ENCODE data around the gene NDUFV2. TPM values are rescaled to one million over a fixed set of nuclear protein-coding genes. Genes with fewer than 3 reads are reported as not detected.

NDUFV2 gene
- total and polyA plus RNA-seq, 2 of the 13 experiments (the other 11 are each of a cell fraction or from before 2014, with no cell fraction given) = 216 to 299 TPM

DNA sequence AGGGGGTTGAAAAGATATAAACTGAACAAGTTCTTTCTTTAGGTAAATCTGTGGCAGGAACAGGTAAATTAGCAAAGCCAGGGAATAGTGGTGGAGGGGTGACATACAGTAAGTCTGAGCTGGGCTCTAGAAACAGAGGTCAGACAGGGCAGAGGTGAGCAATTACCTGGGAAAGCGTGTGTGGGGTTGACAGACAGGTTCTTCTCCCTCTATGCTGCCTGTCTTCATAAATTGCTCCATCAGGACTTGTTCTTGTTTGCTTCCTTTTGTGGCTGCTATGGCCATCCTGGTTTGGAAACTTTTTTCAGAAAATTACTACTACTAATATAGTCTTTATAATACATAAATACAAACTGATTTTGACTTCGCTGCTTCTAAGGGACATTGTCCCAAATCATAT is 30.7 kb downstream of the NDUFV2 start (continued):
- TF ChIP-seq, protein P1, sequence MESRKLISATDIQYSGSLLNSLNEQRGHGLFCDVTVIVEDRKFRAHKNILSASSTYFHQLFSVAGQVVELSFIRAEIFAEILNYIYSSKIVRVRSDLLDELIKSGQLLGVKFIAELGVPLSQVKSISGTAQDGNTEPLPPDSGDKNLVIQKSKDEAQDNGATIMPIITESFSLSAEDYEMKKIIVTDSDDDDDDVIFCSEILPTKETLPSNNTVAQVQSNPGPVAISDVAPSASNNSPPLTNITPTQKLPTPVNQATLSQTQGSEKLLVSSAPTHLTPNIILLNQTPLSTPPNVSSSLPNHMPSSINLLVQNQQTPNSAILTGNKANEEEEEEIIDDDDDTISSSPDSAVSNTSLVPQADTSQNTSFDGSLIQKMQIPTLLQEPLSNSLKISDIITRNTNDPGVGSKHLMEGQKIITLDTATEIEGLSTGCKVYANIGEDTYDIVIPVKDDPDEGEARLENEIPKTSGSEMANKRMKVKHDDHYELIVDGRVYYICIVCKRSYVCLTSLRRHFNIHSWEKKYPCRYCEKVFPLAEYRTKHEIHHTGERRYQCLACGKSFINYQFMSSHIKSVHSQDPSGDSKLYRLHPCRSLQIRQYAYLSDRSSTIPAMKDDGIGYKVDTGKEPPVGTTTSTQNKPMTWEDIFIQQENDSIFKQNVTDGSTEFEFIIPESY (CRISPR knock-in tag; IDR thresholded peaks at IDR 0.05) = no peak
- TF ChIP-seq, protein P2, sequence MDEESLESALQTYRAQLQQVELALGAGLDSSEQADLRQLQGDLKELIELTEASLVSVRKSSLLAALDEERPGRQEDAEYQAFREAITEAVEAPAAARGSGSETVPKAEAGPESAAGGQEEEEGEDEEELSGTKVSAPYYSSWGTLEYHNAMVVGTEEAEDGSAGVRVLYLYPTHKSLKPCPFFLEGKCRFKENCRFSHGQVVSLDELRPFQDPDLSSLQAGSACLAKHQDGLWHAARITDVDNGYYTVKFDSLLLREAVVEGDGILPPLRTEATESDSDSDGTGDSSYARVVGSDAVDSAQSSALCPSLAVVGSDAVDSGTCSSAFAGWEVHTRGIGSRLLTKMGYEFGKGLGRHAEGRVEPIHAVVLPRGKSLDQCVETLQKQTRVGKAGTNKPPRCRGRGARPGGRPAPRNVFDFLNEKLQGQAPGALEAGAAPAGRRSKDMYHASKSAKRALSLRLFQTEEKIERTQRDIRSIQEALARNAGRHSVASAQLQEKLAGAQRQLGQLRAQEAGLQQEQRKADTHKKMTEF (CRISPR knock-in tag; IDR thresholded peaks at IDR 0.05) = no peak

DNA sequence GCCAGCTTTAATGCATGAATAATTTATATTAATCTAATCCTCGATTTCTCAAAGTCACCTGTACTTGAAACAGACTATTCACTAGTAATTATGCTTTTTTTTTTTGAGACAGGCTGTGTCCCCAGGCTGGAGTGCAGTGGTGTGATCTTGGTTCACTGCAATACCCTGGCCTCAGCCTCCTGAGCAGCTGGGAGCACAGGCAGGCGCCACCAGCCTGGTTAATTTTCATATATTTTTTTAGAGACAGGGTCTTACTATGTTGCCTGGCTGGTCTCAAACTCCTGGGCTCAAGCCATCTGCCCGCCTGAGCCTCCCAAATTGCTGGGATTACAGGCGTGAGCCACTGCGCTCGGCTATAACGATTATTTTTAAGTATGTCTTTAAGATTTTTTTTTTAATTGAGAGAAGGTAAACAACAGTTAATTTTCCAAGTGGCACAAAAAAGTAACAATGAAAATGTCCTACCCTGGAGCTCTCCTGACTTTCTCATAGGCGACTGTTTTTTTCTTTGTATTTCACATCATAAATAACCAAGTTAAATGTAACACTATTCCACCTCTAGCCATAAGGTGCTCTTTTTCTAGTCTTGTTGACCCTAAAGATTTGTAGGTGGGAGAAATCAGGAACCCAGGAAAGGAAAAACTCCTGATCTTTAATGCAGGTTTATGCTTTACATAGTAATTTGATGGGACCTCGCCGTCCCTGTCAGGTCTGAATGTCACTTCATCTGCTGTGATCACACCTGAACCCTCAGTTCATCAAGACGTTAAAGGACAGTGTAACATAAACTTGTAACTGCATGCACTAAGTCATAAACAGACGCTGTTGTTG is 32.8 kb downstream of the NDUFV2 start:
- DNase-seq (ENCODE audit: low spot score) (no peak), ATAC-seq (no peak), FAIRE-seq (no peak)
- Histone ChIP-seq H3K9ac (ENCODE audit: insufficient read depth, low read depth, low read length) (peak overlapping the region; percentile 92), H3K27ac (ENCODE audit: extremely low read length, insufficient read depth, low read length) (peak overlapping the region; percentile 97), H4K20me1 (ENCODE audit: insufficient read depth, low read length) (peaks cover 14% of the 10 kb centered on the region), H3K4me2 (ENCODE audit: low read depth, low read length) (peak overlapping the region; percentile 74), H2AFZ (ENCODE audit: low read length) (no peak overlapping the region), H3K4me3 (replicated peaks in 1 of 3; ENCODE audit: insufficient read depth in 1 of 3, low read depth in 2 of 3, low read length in 3 of 3) (peak overlapping the region; percentile 85 to 94 (median 93)), H3K79me2 (ENCODE audit: insufficient read depth, low read length) (peaks cover 51% of the 10 kb centered on the region), H3K4me1 (ENCODE audit: insufficient read depth, low read length) (peaks cover 42% of the 10 kb centered on the region), H3K36me3 (replicated peaks in 1 of 2; ENCODE audit: control insufficient read depth in 1 of 2, insufficient read depth in 2 of 2, low read length in 2 of 2) (peaks cover 2 to 25% of the 10 kb centered on the region in 2 experiments; a peak in 4 of 5 replicates), H3K27me3 (ENCODE audit: control insufficient read depth in 1 of 2, insufficient read depth in 2 of 2, low read length in 2 of 2) (no peaks in the 10 kb centered on the region; a peak in 2 of 5 replicates), H3K9me3 (ENCODE audit: low read length) (no peaks in the 10 kb centered on the region)
- in situ Hi-C loops (cut with HindIII; ENCODE audit: extremely low pct_ligation_motif_present, low pct_unique_long_range_greater_than_20kb) = loop anchor here (5.0 kb wide), 1 partner anchor 58 kb away; no protein-coding TSS in a partner anchor
- ChIA-PET CTCF (ENCODE audit: low intra/inter-chr PET ratio, low total read pairs) (no interaction called here), POLR2A (interaction anchor here (0.9 to 5.2 kb wide), 6 partner anchors 9 to 62 kb away, joined by 3 to 71 read pairs (median 8); partner anchors contain the start of gene NDUFV2)
- 63% methylated on average over 12 of the region's 12 CpGs for WGBS (ENCODE audit: low lambda C conversion rate)
- BruUV-seq (replicated peaks) = no TSS peak
- intact Hi-C loops (cut with micrococcal nuclease; ENCODE audit: unreplicated experiment) = loop anchor here (5.0 kb wide), 1 partner anchor 33 kb away; the partner anchor contains the start of gene NDUFV2
- no peak for TF ChIP-seq ZSCAN31 (CRISPR knock-in tag; IDR thresholded peaks at IDR 0.05; ENCODE audit: low read depth)
- TF ChIP-seq ZNF749 (CRISPR knock-in tag; IDR thresholded peaks at IDR 0.05; ENCODE audit: borderline replicate concordance) = no peak
- no peak for TF ChIP-seq ZBTB21 (CRISPR knock-in tag; IDR thresholded peaks at IDR 0.05)
- TF ChIP-seq, protein P3, sequence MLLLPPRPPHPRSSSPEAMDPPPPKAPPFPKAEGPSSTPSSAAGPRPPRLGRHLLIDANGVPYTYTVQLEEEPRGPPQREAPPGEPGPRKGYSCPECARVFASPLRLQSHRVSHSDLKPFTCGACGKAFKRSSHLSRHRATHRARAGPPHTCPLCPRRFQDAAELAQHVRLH (CRISPR knock-in tag; IDR thresholded peaks at IDR 0.05; ENCODE audit: borderline replicate concordance, low read depth) = no peak
- no peak for TF ChIP-seq NR2F2 (IDR thresholded peaks at IDR 0.05; ENCODE audit: borderline replicate concordance, low read depth)
- no peak for TF ChIP-seq RBAK (CRISPR knock-in tag; IDR thresholded peaks at IDR 0.05)
- TF ChIP-seq RELA (CRISPR knock-in tag; IDR thresholded peaks at IDR 0.05) = no peak
- no peak for TF ChIP-seq FOXA1 (IDR thresholded peaks at IDR 0.05)
- 0 out of 2 replicates have a peak, but pooled peaks have one; percentile 19 for TF ChIP-seq FOXA1 (CRISPR knock-in tag; IDR thresholded peaks at IDR 0.05)
- TF ChIP-seq SSRP1 (CRISPR knock-in tag; IDR thresholded peaks at IDR 0.05) = 0 out of 2 replicates have a peak, but pooled peaks have one; percentile 53
- TF ChIP-seq, protein P4, sequence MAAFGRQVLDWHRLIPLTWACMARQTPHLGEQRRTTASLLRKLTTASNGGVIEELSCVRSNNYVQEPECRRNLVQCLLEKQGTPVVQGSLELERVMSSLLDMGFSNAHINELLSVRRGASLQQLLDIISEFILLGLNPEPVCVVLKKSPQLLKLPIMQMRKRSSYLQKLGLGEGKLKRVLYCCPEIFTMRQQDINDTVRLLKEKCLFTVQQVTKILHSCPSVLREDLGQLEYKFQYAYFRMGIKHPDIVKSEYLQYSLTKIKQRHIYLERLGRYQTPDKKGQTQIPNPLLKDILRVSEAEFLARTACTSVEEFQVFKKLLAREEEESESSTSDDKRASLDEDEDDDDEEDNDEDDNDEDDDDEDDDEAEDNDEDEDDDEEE (CRISPR knock-in tag; IDR thresholded peaks at IDR 0.05) = no peak
- no peak for TF ChIP-seq MTF1 (CRISPR knock-in tag; IDR thresholded peaks at IDR 0.05)
- peak; percentile 43; the same call in 1 of the 2 replicates for TF ChIP-seq POLR2AphosphoS2 (IDR thresholded peaks at IDR 0.05; ENCODE audit: low read depth, low read length)
- no peak for TF ChIP-seq HOXA9 (CRISPR knock-in tag; IDR thresholded peaks at IDR 0.05; ENCODE audit: borderline replicate concordance)
